Stimulated activated CD8-positive, alpha-beta memory T cell treated with anti-CD3 and anti-CD28 coated beads, Interleukin-7, amount 100 ng/mL, for 24 hours (primary cell): ENCODE results near the gene AKAP13.

Experiments
- DNase-seq: peaks from one replicate; pipeline ENCODE4 v3.0.0-alpha.2; 2020; ENCODE audit warnings: low read depth

AKAP13 gene

GRCh38 chr15:85445361-85445760, 65.0 kb downstream of the AKAP13 start:
- no peak for DNase-seq

- DNase-seq, result no peak
Observed at GRCh38 chr15:85451099-85451700, 70.8 kb downstream of the AKAP13 start.

- no peak for DNase-seq
Observed at GRCh38 chr15:85452436-85452835, 72.0 kb downstream of the AKAP13 start.

- no peak for DNase-seq
Observed at GRCh38 chr15:85453144-85453872, 72.9 kb downstream of the AKAP13 start.

- DNase-seq, result no peak
Observed at GRCh38 chr15:85454403-85454802, 74.0 kb downstream of the AKAP13 start.

- DNase-seq, result no peak
Observed at GRCh38 chr15:85455891-85456290, 75.5 kb downstream of the AKAP13 start.

- no peak for DNase-seq
Observed at GRCh38 chr15:85456798-85457197, 76.4 kb downstream of the AKAP13 start.

- no peak for DNase-seq
Observed at GRCh38 chr15:85457392-85457968, 77.1 kb downstream of the AKAP13 start.

- DNase-seq, result no peak
Observed at GRCh38 chr15:85458764-85459163, 78.4 kb downstream of the AKAP13 start.

- DNase-seq, result no peak
Observed at GRCh38 chr15:85462029-85462428, 81.6 kb downstream of the AKAP13 start.

GRCh38 chr15:85463276-85463892, 83.0 kb downstream of the AKAP13 start:
- no peak for DNase-seq

GRCh38 chr15:85463976-85464375, 83.6 kb downstream of the AKAP13 start:
- DNase-seq, result no peak

- DNase-seq, result no peak
Observed at GRCh38 chr15:85464471-85464870, 84.1 kb downstream of the AKAP13 start.

- no peak for DNase-seq
Observed at GRCh38 chr15:85470563-85471271, 90.3 kb downstream of the AKAP13 start.

GRCh38 chr15:85472349-85472748, 91.9 kb downstream of the AKAP13 start:
- DNase-seq, result no peak

GRCh38 chr15:85473455-85473854, 93.1 kb downstream of the AKAP13 start:
- DNase-seq, result no peak

GRCh38 chr15:85474700-85475316, 94.4 kb downstream of the AKAP13 start:
- DNase-seq, result no peak

GRCh38 chr15:85475317-85475701, 94.9 kb downstream of the AKAP13 start:
- no peak for DNase-seq

- no peak for DNase-seq
Observed at GRCh38 chr15:85475711-85476110, 95.3 kb downstream of the AKAP13 start.

GRCh38 chr15:85477061-85477460, 96.7 kb downstream of the AKAP13 start:
- DNase-seq, result no peak

GRCh38 chr15:85477730-85478129, 97.3 kb downstream of the AKAP13 start:
- DNase-seq, result no peak

- DNase-seq, result no peak
Observed at GRCh38 chr15:85479071-85479647, 98.8 kb downstream of the AKAP13 start.
